ENCODE data around the gene WAS.

DNA sequence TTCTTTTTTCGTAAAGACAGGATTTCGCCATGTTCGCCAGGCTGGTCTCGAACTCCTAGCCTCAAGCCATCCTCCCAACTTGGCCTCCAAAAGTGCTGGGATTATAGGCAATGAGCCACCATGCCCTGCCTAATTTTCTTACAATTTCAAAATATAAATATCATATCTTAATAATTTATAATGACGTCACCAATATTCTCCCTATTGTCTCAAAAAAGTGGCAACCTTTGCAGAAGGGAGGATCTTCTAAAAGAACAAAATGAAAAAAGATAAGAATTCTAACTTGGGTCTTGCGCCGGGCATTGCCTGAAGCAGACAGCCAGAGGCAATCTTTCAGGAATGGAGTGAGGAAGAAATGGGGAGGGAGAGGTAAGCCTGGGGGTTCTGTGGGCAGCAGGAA is 37.9 kb upstream of the WAS start:
- TF ChIP-seq, protein P1, sequence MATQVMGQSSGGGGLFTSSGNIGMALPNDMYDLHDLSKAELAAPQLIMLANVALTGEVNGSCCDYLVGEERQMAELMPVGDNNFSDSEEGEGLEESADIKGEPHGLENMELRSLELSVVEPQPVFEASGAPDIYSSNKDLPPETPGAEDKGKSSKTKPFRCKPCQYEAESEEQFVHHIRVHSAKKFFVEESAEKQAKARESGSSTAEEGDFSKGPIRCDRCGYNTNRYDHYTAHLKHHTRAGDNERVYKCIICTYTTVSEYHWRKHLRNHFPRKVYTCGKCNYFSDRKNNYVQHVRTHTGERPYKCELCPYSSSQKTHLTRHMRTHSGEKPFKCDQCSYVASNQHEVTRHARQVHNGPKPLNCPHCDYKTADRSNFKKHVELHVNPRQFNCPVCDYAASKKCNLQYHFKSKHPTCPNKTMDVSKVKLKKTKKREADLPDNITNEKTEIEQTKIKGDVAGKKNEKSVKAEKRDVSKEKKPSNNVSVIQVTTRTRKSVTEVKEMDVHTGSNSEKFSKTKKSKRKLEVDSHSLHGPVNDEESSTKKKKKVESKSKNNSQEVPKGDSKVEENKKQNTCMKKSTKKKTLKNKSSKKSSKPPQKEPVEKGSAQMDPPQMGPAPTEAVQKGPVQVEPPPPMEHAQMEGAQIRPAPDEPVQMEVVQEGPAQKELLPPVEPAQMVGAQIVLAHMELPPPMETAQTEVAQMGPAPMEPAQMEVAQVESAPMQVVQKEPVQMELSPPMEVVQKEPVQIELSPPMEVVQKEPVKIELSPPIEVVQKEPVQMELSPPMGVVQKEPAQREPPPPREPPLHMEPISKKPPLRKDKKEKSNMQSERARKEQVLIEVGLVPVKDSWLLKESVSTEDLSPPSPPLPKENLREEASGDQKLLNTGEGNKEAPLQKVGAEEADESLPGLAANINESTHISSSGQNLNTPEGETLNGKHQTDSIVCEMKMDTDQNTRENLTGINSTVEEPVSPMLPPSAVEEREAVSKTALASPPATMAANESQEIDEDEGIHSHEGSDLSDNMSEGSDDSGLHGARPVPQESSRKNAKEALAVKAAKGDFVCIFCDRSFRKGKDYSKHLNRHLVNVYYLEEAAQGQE (IDR thresholded peaks at IDR 0.05; ENCODE audit: insufficient replicate concordance, low read depth), result no peak
- TF ChIP-seq, protein P2, sequence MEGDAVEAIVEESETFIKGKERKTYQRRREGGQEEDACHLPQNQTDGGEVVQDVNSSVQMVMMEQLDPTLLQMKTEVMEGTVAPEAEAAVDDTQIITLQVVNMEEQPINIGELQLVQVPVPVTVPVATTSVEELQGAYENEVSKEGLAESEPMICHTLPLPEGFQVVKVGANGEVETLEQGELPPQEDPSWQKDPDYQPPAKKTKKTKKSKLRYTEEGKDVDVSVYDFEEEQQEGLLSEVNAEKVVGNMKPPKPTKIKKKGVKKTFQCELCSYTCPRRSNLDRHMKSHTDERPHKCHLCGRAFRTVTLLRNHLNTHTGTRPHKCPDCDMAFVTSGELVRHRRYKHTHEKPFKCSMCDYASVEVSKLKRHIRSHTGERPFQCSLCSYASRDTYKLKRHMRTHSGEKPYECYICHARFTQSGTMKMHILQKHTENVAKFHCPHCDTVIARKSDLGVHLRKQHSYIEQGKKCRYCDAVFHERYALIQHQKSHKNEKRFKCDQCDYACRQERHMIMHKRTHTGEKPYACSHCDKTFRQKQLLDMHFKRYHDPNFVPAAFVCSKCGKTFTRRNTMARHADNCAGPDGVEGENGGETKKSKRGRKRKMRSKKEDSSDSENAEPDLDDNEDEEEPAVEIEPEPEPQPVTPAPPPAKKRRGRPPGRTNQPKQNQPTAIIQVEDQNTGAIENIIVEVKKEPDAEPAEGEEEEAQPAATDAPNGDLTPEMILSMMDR (IDR thresholded peaks at IDR 0.05; ENCODE audit: insufficient read depth, low read length), result no peak
- TF ChIP-seq SPI1 (IDR thresholded peaks at IDR 0.05; ENCODE audit: borderline replicate concordance, low read depth) (no peak), POLR2AphosphoS5 (IDR thresholded peaks at IDR 0.05; ENCODE audit: low read depth) (no peak)
